Suprapubic skin (tissue), 4 donors: Measurements from ENCODE around the gene RCAN2. TPM values are rescaled to one million over a fixed set of nuclear protein-coding genes. Genes with fewer than 3 reads are reported as not detected.

Experiments used
- DNase-seq, 2 donors: peaks; one replicate each; pipeline ENCODE4 v3.0.0-alpha.2; 2019; ENCODE audit warnings: low spot score in 2 of 2
- H3K27ac ChIP-seq: fragments of 200-600 bp; sonication (generic); one replicate; pipeline ENCODE4 v1.5.1; 2019
- H3K27me3 ChIP-seq: fragments of 200-600 bp; sonication (generic); one replicate; pipeline ENCODE4 v1.5.1; 2019
- H3K36me3 ChIP-seq: fragments of 200-600 bp; sonication (generic); one replicate; pipeline ENCODE4 v1.5.1; 2019
- H3K4me1 ChIP-seq: fragments of 200-600 bp; sonication (generic); one replicate; pipeline ENCODE4 v1.5.1; 2019
- H3K4me3 ChIP-seq: fragments of 200-600 bp; sonication (generic); one replicate; pipeline ENCODE4 v1.5.1; 2019; ENCODE audit warnings: mild to moderate bottlenecking
- H3K9me3 ChIP-seq: fragments of 200-600 bp; sonication (generic); one replicate; pipeline ENCODE4 v1.5.1; 2019
- CTCF ChIP-seq, 2 donors: fragments of 200-600 bp in 1 of 2; fragments of 450-650 bp in 1 of 2; sonication (generic) in 1 of 2; IDR thresholded peaks; one replicate each; pipeline ENCODE4 v1.5.1; 2016 to 2019; ENCODE audit warnings: antibody characterized with exemption in 2 of 2, mild to moderate bottlenecking in 1 of 2, moderate library complexity in 1 of 2
- EP300 ChIP-seq: sonication (generic); formaldehyde crosslinking; IDR thresholded peaks from one replicate; pipeline ENCODE4 v1.6.1; 2017; ENCODE audit warnings: antibody characterized with exemption
- POLR2A ChIP-seq, 2 donors: fragments of 450-650 bp; IDR thresholded peaks; one replicate each; pipeline ENCODE4 v1.6.1; 2017; ENCODE audit warnings: antibody characterized with exemption in 2 of 2, mild to moderate bottlenecking in 2 of 2, moderate library complexity in 2 of 2
- POLR2AphosphoS5 ChIP-seq, 3 donors: sonication (generic); formaldehyde crosslinking; IDR thresholded peaks; one replicate each; pipeline ENCODE4 v1.6.1; 2017; ENCODE audit warnings: antibody characterized with exemption in 3 of 3
- WGBS: methylation state at CpG from one replicate; pipeline ENCODE4 v1.1.5; 2018; 5-methylcytosine and 5-hydroxymethylcytosine counted together
- total RNA-seq, 4 donors: library from RNA; depleted of rRNA; stranded (reverse); fragments of >200 nt; gene quantifications; one replicate each; pipeline ENCODE4 v1.1.0, GENCODE V29; 2016

RCAN2 gene
- total RNA-seq, 4 donors from 2014 or later = 6.7 to 15.3 (median 13.8) TPM

GRCh38 chr6:46356543-46356942 lies 134.7 kb downstream of the RCAN2 start:
- WGBS = 89% methylated on average over 5 of the region's 5 CpGs

DNA sequence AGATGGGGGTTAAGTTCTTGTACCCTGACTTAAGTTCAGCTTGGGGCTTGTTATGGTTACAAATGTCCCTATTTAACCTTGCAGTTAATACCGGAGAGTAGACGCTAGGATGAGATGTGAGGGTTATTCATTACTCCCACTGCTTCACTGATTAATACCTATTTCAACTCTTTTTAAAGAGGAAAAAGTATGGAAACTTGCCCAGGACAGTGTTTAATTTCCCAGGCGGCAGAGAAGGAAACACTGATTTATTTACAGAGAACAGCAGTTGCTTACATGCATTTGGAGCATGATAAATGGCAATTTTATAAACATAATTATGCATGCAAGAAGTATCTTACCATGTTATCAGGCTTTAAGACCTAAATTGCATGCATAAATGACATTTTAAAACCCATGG lies 137.7 kb downstream of the RCAN2 start:
- 58% methylated on average over 3 of the region's 3 CpGs for WGBS
- no peak overlapping the region for H3K4me3 ChIP-seq
- DNase-seq = no peak
- H3K36me3 ChIP-seq = no peaks in the 10 kb centered on the region
- H3K9me3 ChIP-seq = no peaks in the 10 kb centered on the region
- TF ChIP-seq POLR2AphosphoS5 (IDR thresholded peaks at IDR 0.05) = no peak
- TF ChIP-seq EP300 = no peak
- TF ChIP-seq CTCF (IDR thresholded peaks at IDR 0.05) = no peak
- no peak for TF ChIP-seq POLR2A (IDR thresholded peaks at IDR 0.05)
- no peaks in the 10 kb centered on the region for H3K27me3 ChIP-seq
- no peak overlapping the region for H3K27ac ChIP-seq
- H3K4me1 ChIP-seq = no peaks in the 10 kb centered on the region

More at GRCh38 chr6:46356543-46356942, 134.7 kb downstream of the RCAN2 start:
- no peak for DNase-seq
- Histone ChIP-seq H3K36me3 (no peaks in the 10 kb centered on the region), H3K27me3 (no peaks in the 10 kb centered on the region), H3K27ac (no peak overlapping the region), H3K4me1 (no peaks in the 10 kb centered on the region), H3K9me3 (no peaks in the 10 kb centered on the region), H3K4me3 (no peak overlapping the region)
- TF ChIP-seq CTCF (IDR thresholded peaks at IDR 0.05) (no peak), EP300 (no peak), POLR2AphosphoS5 (IDR thresholded peaks at IDR 0.05) (no peak), POLR2A (IDR thresholded peaks at IDR 0.05) (no peak)

DNA sequence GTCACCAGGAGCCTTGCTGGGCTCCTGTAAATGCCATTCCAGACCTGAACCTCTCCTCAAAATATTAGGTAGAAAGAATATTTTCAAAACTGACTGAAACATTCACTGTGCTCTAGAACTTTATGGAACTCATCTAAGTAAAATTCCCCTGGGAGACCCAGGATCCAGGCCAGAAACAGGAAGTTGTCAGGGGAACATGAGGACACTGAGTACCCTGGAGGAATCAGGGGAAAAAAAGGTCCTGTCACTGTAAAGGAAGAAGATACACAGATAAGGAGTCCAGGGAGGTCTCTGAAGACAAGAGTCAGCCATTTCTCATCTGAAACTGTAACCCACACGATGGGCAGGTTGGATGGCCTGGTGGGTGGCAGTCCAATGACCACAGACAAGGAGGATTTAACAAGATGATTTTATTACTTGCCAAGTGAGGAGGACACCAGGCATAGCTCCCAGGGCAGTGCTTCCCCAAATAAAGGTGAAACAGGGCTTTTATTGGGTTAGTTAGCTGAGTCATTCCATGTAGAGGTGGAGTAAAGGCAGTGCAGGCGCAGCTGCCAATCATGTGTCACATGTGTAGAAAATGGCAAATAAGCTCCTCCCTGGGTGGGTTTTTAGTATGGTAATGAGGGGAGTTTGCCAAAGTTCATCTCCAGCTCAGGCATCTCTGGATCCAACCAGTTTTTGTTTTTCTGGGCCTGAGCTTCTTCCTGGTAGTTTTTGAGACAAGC lies 138.5 kb downstream of the RCAN2 start:
- WGBS = 83% methylated on average over 2 of the region's 2 CpGs

GRCh38 chr6:46350714-46351113 lies 140.5 kb downstream of the RCAN2 start:
- WGBS = 40% methylated on average over 1 of the region's 1 CpG
- TF ChIP-seq CTCF (IDR thresholded peaks at IDR 0.05) (no peak), POLR2AphosphoS5 (IDR thresholded peaks at IDR 0.05) (no peak), POLR2A (IDR thresholded peaks at IDR 0.05) (no peak), EP300 (no peak)
- Histone ChIP-seq H3K9me3 (no peaks in the 10 kb centered on the region), H3K36me3 (no peaks in the 10 kb centered on the region), H3K4me3 (no peak overlapping the region), H3K27ac (no peak overlapping the region), H3K4me1 (no peaks in the 10 kb centered on the region), H3K27me3 (no peaks in the 10 kb centered on the region)
- no peak for DNase-seq

More for the DNA sequence above, 138.5 kb downstream of the RCAN2 start:
- Histone ChIP-seq H3K9me3 (no peaks in the 10 kb centered on the region), H3K4me3 (no peak overlapping the region), H3K27ac (no peak overlapping the region), H3K36me3 (no peaks in the 10 kb centered on the region), H3K4me1 (no peaks in the 10 kb centered on the region), H3K27me3 (no peaks in the 10 kb centered on the region)
- DNase-seq = no peak
- TF ChIP-seq CTCF (IDR thresholded peaks at IDR 0.05) = no peak
- TF ChIP-seq EP300 = no peak
- no peak for TF ChIP-seq POLR2A (IDR thresholded peaks at IDR 0.05)
- TF ChIP-seq POLR2AphosphoS5 (IDR thresholded peaks at IDR 0.05) = no peak

DNA sequence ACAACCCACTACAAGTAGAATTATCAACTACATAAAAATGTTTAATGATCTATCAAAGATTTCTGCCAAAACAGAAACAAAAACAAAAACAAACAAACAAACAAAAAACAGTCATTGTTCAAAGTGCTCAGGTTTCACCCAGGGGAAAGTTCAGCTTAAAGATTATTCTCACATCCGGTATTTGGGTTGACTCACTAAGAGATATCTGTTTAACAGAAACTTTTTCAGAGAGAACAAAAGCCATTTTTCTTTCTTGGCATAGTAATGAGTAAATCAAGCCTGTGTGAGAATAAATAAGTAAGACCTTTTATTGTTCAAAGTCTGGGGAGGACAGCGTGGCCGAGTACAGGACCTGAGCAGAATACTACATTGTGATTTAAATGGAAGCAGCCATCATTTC lies 143.6 kb downstream of the RCAN2 start:
- Histone ChIP-seq H3K27me3 (no peaks in the 10 kb centered on the region), H3K4me1 (no peaks in the 10 kb centered on the region), H3K36me3 (no peaks in the 10 kb centered on the region), H3K4me3 (no peak overlapping the region), H3K9me3 (peaks cover 3% of the 10 kb centered on the region), H3K27ac (no peak overlapping the region)
- no peak for DNase-seq
- 80% methylated on average over 3 of the region's 3 CpGs for whole genome bisulfite sequencing
- no peak for TF ChIP-seq EP300
- TF ChIP-seq POLR2AphosphoS5 (IDR thresholded peaks at IDR 0.05) = no peak
- TF ChIP-seq POLR2A (IDR thresholded peaks at IDR 0.05) = no peak
- TF ChIP-seq CTCF (IDR thresholded peaks at IDR 0.05) = no peak
